Epithelial cell of proximal tubule (primary cell): Measurements from ENCODE around the gene METTL27. TPM values are rescaled to one million over a fixed set of nuclear protein-coding genes. Genes with fewer than 3 reads are reported as not detected.
"Not testable (repeated sequence)": the region's sequence is repeated elsewhere in the genome, so short reads cannot be mapped to it uniquely, and the experiment has no call there.

Experiments used
- DNase-seq: peaks from one replicate; pipeline ENCODE4 v3.0.0-alpha.2; 2011; ENCODE audit warnings: low read depth
- H3K4me3 ChIP-seq: 2 replicates; pipeline ENCODE4 v1.5.1; 2011; ENCODE audit warnings: low read depth, mild to moderate bottlenecking, low read length
- CTCF ChIP-seq: conservative IDR thresholded peaks from 2 replicates; pipeline ENCODE4 v1.5.1; 2012; ENCODE audit warnings: low read depth, mild to moderate bottlenecking, low read length
- total RNA-seq: library from RNA; depleted of rRNA; stranded (reverse); fragments of >200 nt; gene quantifications from 2 replicates; pipeline ENCODE4 v1.2.3, GENCODE V29; 2015

METTL27 gene
- total RNA-seq, 1 donor from 2014 or later: 13.7 TPM

- DNase-seq: no peak
- H3K4me3 ChIP-seq: no peak overlapping the region
- TF ChIP-seq CTCF: no peak
Measured at GRCh38 chr7:73789051-73789450, 53.3 kb downstream of the METTL27 start.

GRCh38 chr7:73787786-73788048 lies 54.6 kb downstream of the METTL27 start:
- H3K4me3 ChIP-seq, DNase-seq: not testable (repeated sequence)

- no peak for TF ChIP-seq CTCF
- no peak overlapping the region for H3K4me3 ChIP-seq
- no peak for DNase-seq
Measured at GRCh38 chr7:73786588-73786987, 55.7 kb downstream of the METTL27 start.

Other genes starting within 250 kb of the METTL27 start
- not detected in 2 replicates for gene MLXIPL, start 218.0 kb downstream of the METTL27 start, total RNA-seq
- gene VPS37D, start 174.7 kb downstream of the METTL27 start, total RNA-seq: 4.1 and 12.2 TPM in 2 replicates
- gene DNAJC30, start 159.1 kb downstream of the METTL27 start, total RNA-seq: 2.7 and 6.1 TPM in 2 replicates
- gene BUD23, start 158.9 kb downstream of the METTL27 start, total RNA-seq: 65.2 and 87.1 TPM in 2 replicates
- 18.0 and 22.4 TPM in 2 replicates for gene STX1A, start 122.8 kb downstream of the METTL27 start, total RNA-seq
- gene ABHD11, start 103.7 kb downstream of the METTL27 start, total RNA-seq: 52.1 and 53.6 TPM in 2 replicates
- gene CLDN3, start 72.2 kb downstream of the METTL27 start, total RNA-seq: 29.7 and 85.9 TPM in 2 replicates
- gene CLDN4, start 11.5 kb downstream of the METTL27 start, total RNA-seq: 277 and 503 TPM in 2 replicates
- not detected in 2 replicates for gene TMEM270, start 18.6 kb upstream of the METTL27 start, total RNA-seq
- 0.12 TPM in 1 of 2 replicates, not detected in the other for gene ELN, start 185.7 kb upstream of the METTL27 start, total RNA-seq
- 55.0 and 79.3 TPM in 2 replicates for gene LIMK1, start 241.3 kb upstream of the METTL27 start, total RNA-seq